Neural progenitor cell (in vitro differentiated cells): Measurements from ENCODE around the gene HPSE2. TPM values are rescaled to one million over a fixed set of nuclear protein-coding genes. Genes with fewer than 3 reads are reported as not detected.

ENCODE experiments used
- DNase-seq: peaks from one replicate; pipeline ENCODE4 v3.0.0-alpha.2; 2016; ENCODE audit warnings: low spot score
- H2AFZ ChIP-seq: fragments of 200-600 bp; sonication (generic); replicated peaks from 2 replicates; pipeline ENCODE4 v1.6.1; 2016; ENCODE audit warnings: antibody characterized with exemption
- H3F3A ChIP-seq: fragments of 200-600 bp; sonication (generic); 2 replicates; pipeline ENCODE4 v1.6.1; 2016; ENCODE audit warnings: antibody characterized with exemption, low read depth
- H3K27ac ChIP-seq: fragments of 200-600 bp; sonication (generic); 2 replicates; pipeline ENCODE4 v1.5.1; 2016; ENCODE audit warnings: mild to moderate bottlenecking
- H3K27me3 ChIP-seq: fragments of 200-600 bp; sonication (generic); 2 replicates; pipeline ENCODE4 v1.6.1; 2016; ENCODE audit warnings: mild to moderate bottlenecking, moderate library complexity
- H3K36me3 ChIP-seq: fragments of 200-600 bp; sonication (generic); 2 replicates; pipeline ENCODE4 v1.5.1; 2016
- H3K4me1 ChIP-seq: fragments of 200-600 bp; sonication (generic); 2 replicates; pipeline ENCODE4 v1.6.1; 2016; ENCODE audit warnings: mixed run types
- H3K4me2 ChIP-seq: fragments of 200-600 bp; sonication (generic); 2 replicates; pipeline ENCODE4 v1.6.1; 2016
- H3K4me3 ChIP-seq: fragments of 200-600 bp; sonication (generic); 2 replicates; pipeline ENCODE4 v1.5.1; 2016
- H3K79me2 ChIP-seq: fragments of 200-600 bp; sonication (generic); 2 replicates; pipeline ENCODE4 v1.6.1; 2016; ENCODE audit warnings: low read depth
- H3K9ac ChIP-seq: fragments of 200-600 bp; sonication (generic); 2 replicates; pipeline ENCODE4 v1.6.1; 2016
- H3K9me3 ChIP-seq: fragments of 200-600 bp; sonication (generic); 2 replicates; pipeline ENCODE4 v1.5.1; 2016; ENCODE audit warnings: low read depth
- H4K20me1 ChIP-seq: fragments of 200-600 bp; sonication (generic); 2 replicates; pipeline ENCODE4 v1.6.1; 2016; ENCODE audit warnings: low read depth
- H3K27ac Mint-ChIP-seq: 3 replicates; pipeline ENCODE4 v1.8.0; 2021; ENCODE audit warnings: mixed read lengths
- H3K27me3 Mint-ChIP-seq: 2 replicates; pipeline ENCODE4 v1.8.0; 2022; ENCODE audit warnings: low read depth, mild to moderate bottlenecking, inconsistent platforms, moderate library complexity, mixed read lengths; ENCODE audit not compliant: insufficient read depth
- H3K36me3 Mint-ChIP-seq: 3 replicates; pipeline ENCODE4 v1.8.0; 2021; ENCODE audit warnings: mixed read lengths
- H3K4me1 Mint-ChIP-seq: 3 replicates; pipeline ENCODE4 v1.8.0; 2021; ENCODE audit warnings: mixed read lengths
- H3K4me3 Mint-ChIP-seq: 3 replicates; pipeline ENCODE4 v1.8.0; 2021; ENCODE audit warnings: mild to moderate bottlenecking, moderate library complexity, mixed read lengths
- H3K9me3 Mint-ChIP-seq: 3 replicates; pipeline ENCODE4 v1.8.0; 2020; ENCODE audit warnings: mixed read lengths
- EZH2 ChIP-seq: fragments of 200-600 bp; sonication (generic); IDR thresholded peaks from 2 replicates; pipeline ENCODE4 v1.6.1; 2017; ENCODE audit warnings: antibody characterized with exemption, mild to moderate bottlenecking, moderate library complexity
- EZH2phosphoT487 ChIP-seq: fragments of 200-600 bp; sonication (generic); IDR thresholded peaks from 2 replicates; pipeline ENCODE4 v1.6.1; 2017; ENCODE audit warnings: antibody characterized with exemption
- total RNA-seq: library from RNA; depleted of rRNA; stranded (reverse); fragments of >200 nt; gene quantifications from 2 replicates; pipeline ENCODE4 v1.2.3, GENCODE V29; 2015; ENCODE audit warnings: low replicate concordance
- TF ChIP-seq, protein P1 (sequence below): fragments of 200-600 bp; sonication (generic); IDR thresholded peaks from 2 replicates; pipeline ENCODE4 v1.5.1; 2017; ENCODE audit warnings: antibody characterized with exemption, mild to moderate bottlenecking

HPSE2 gene
- total RNA-seq, 1 donor from 2014 or later, result 3.4 TPM

DNA sequence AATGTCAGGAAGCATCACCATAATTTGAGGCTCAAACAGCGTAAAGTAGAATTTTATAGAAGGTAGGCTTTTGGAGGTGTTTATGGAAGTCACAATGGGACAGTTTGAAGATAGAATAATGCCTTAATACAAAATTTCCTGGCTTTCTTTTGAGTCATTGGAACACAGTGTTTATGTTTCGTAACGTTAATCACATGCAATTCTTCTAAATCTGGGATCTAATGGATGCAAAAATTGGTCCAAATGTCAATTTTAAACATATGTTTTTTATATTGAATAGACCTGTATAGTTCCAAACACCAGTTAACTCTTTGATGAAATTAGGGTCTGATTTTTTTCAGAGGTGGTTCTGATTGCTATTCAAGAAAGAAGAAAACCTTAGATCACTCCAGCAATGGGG lies 702.4 kb downstream of the HPSE2 start:
- DNase-seq, result no peak
- no peak overlapping the region for H2AFZ ChIP-seq
- Mint-ChIP-seq H3K4me1 (peaks cover 11% of the 10 kb centered on the region), H3K4me3 (no peak overlapping the region), H3K36me3 (no peaks in the 10 kb centered on the region), H3K27ac (no peak overlapping the region), H3K9me3 (no peaks in the 10 kb centered on the region), H3K27me3 (peaks cover 2% of the 10 kb centered on the region)
- no peak overlapping the region for H3K27ac ChIP-seq
- TF ChIP-seq EZH2phosphoT487 (no peak), EZH2 (no peak)
- TF ChIP-seq, protein P1, sequence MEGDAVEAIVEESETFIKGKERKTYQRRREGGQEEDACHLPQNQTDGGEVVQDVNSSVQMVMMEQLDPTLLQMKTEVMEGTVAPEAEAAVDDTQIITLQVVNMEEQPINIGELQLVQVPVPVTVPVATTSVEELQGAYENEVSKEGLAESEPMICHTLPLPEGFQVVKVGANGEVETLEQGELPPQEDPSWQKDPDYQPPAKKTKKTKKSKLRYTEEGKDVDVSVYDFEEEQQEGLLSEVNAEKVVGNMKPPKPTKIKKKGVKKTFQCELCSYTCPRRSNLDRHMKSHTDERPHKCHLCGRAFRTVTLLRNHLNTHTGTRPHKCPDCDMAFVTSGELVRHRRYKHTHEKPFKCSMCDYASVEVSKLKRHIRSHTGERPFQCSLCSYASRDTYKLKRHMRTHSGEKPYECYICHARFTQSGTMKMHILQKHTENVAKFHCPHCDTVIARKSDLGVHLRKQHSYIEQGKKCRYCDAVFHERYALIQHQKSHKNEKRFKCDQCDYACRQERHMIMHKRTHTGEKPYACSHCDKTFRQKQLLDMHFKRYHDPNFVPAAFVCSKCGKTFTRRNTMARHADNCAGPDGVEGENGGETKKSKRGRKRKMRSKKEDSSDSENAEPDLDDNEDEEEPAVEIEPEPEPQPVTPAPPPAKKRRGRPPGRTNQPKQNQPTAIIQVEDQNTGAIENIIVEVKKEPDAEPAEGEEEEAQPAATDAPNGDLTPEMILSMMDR, result no peak
- peaks cover 14% of the 10 kb centered on the region for H3K4me1 ChIP-seq
- no peaks in the 10 kb centered on the region for H4K20me1 ChIP-seq
- H3K9me3 ChIP-seq, result no peaks in the 10 kb centered on the region
- no peaks in the 10 kb centered on the region for H3K27me3 ChIP-seq
- H3K36me3 ChIP-seq, result no peaks in the 10 kb centered on the region
- no peak overlapping the region for H3K4me3 ChIP-seq
- H3F3A ChIP-seq, result no peaks in the 10 kb centered on the region
- H3K4me2 ChIP-seq, result no peak overlapping the region
- no peak overlapping the region for H3K9ac ChIP-seq
- no peaks in the 10 kb centered on the region for H3K79me2 ChIP-seq

GRCh38 chr10:98528805-98529183 lies 706.9 kb downstream of the HPSE2 start:
- no peaks in the 10 kb centered on the region for H3K36me3 Mint-ChIP-seq
- H3K9me3 Mint-ChIP-seq, result no peaks in the 10 kb centered on the region
- H3K27ac Mint-ChIP-seq, result no peak overlapping the region
- no peaks in the 10 kb centered on the region for H3F3A ChIP-seq
- peaks cover 4% of the 10 kb centered on the region for H3K4me1 Mint-ChIP-seq
- peak overlapping the region; percentile 9 for H3K4me2 ChIP-seq
- no peaks in the 10 kb centered on the region for H3K27me3 Mint-ChIP-seq
- no peak overlapping the region for H3K4me3 ChIP-seq
- no peak overlapping the region for H3K9ac ChIP-seq
- no peak for DNase-seq
- H3K4me3 Mint-ChIP-seq, result no peak overlapping the region
- TF ChIP-seq, protein P1, result no peak
- no peak for TF ChIP-seq EZH2
- TF ChIP-seq EZH2phosphoT487, result no peak
- no peaks in the 10 kb centered on the region for H3K79me2 ChIP-seq
- no peaks in the 10 kb centered on the region for H3K36me3 ChIP-seq
- no peaks in the 10 kb centered on the region for H4K20me1 ChIP-seq
- H3K27ac ChIP-seq, result no peak overlapping the region
- no peaks in the 10 kb centered on the region for H3K9me3 ChIP-seq
- H3K4me1 ChIP-seq, result peaks cover 20% of the 10 kb centered on the region
- no peaks in the 10 kb centered on the region for H3K27me3 ChIP-seq
- H2AFZ ChIP-seq, result no peak overlapping the region

DNA sequence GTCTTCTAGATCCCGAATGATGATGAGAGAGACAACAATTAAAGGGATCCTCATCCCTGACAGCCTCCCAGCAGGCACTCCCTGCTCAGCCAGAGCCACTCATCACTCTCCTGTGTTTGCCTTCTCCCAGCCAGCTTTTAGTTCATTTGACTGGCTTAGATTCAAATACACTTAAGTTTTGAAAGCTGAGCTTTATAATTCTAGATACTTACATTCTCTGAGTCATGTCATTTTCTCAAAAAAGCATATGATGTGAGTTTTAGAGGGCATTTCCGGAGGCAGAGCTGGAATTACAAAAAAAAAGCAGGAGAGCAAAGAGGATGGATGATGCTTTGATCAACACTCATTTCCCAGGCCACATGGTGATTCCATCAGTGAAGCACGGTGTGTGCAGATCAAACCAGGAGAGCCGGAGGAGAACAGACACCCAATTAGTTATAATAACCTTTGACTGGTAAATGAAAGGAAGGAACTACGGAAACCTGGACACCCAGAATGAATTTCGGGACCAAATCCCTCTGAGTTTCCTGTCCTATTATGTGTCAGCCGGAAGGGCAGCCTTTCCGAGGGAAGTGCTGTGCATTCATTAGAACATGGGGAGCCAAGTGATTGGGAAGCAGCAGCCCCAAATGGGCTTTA lies 707.4 kb downstream of the HPSE2 start:
- no peak overlapping the region for H3K4me3 Mint-ChIP-seq
- no peak overlapping the region for H3K27ac ChIP-seq
- no peaks in the 10 kb centered on the region for H4K20me1 ChIP-seq
- H3K27ac Mint-ChIP-seq, result no peak overlapping the region
- no peak overlapping the region for H2AFZ ChIP-seq
- no peaks in the 10 kb centered on the region for H3K27me3 ChIP-seq
- peak overlapping the region; percentile 9 for H3K4me2 ChIP-seq
- H3K9me3 Mint-ChIP-seq, result no peaks in the 10 kb centered on the region
- DNase-seq, result no peak
- no peak overlapping the region for H3K9ac ChIP-seq
- H3K4me1 ChIP-seq, result peaks cover 20% of the 10 kb centered on the region
- H3K27me3 Mint-ChIP-seq, result no peaks in the 10 kb centered on the region
- H3K9me3 ChIP-seq, result no peaks in the 10 kb centered on the region
- no peak overlapping the region for H3K4me3 ChIP-seq
- no peaks in the 10 kb centered on the region for H3K36me3 Mint-ChIP-seq
- H3K4me1 Mint-ChIP-seq, result peaks cover 4% of the 10 kb centered on the region
- H3K36me3 ChIP-seq, result no peaks in the 10 kb centered on the region
- H3F3A ChIP-seq, result no peaks in the 10 kb centered on the region
- H3K79me2 ChIP-seq, result no peaks in the 10 kb centered on the region
- TF ChIP-seq, protein P1, result no peak
- TF ChIP-seq EZH2phosphoT487, result no peak
- no peak for TF ChIP-seq EZH2
